CD4-positive, alpha-beta T cell treated with Interleukin-4 for 4 hours (primary cell): ENCODE data around the gene MYRIP.
"Not testable (repeated sequence)": the region's sequence is repeated elsewhere in the genome, so short reads cannot be mapped to it uniquely, and the experiment has no call there.

Experiments
- DNase-seq: peaks from one replicate; pipeline ENCODE4 v3.0.0-alpha.2; 2020

Gene MYRIP

GRCh38 chr3:39977058-39977794 lies 167.8 kb downstream of the MYRIP start:
- DNase-seq = no peak

- no peak for DNase-seq
Measured at GRCh38 chr3:39978308-39978707, 168.9 kb downstream of the MYRIP start.

GRCh38 chr3:39980058-39980457 lies 170.6 kb downstream of the MYRIP start:
- no peak for DNase-seq

GRCh38 chr3:39980781-39981180 lies 171.4 kb downstream of the MYRIP start:
- no peak for DNase-seq

- no peak for DNase-seq
Measured at GRCh38 chr3:39981547-39982184, 172.3 kb downstream of the MYRIP start.

GRCh38 chr3:39982665-39983357 lies 173.4 kb downstream of the MYRIP start:
- DNase-seq = no peak

- no peak for DNase-seq
Measured at GRCh38 chr3:39989746-39990145, 180.3 kb downstream of the MYRIP start.

GRCh38 chr3:39990532-39990931 lies 181.1 kb downstream of the MYRIP start:
- peak; percentile 2 for DNase-seq

- no peak for DNase-seq
Measured at GRCh38 chr3:40008796-40009195, 199.4 kb downstream of the MYRIP start.

GRCh38 chr3:40009991-40010390 lies 200.6 kb downstream of the MYRIP start:
- DNase-seq = no peak

- no peak for DNase-seq
Measured at GRCh38 chr3:40012381-40012780, 203.0 kb downstream of the MYRIP start.

- no peak for DNase-seq
Measured at GRCh38 chr3:40016391-40016790, 207.0 kb downstream of the MYRIP start.

- no peak for DNase-seq
Measured at GRCh38 chr3:40018369-40018768, 209.0 kb downstream of the MYRIP start.

- no peak for DNase-seq
Measured at GRCh38 chr3:40019376-40019775, 210.0 kb downstream of the MYRIP start.

GRCh38 chr3:40020689-40021088 lies 211.3 kb downstream of the MYRIP start:
- no peak for DNase-seq

- no peak for DNase-seq
Measured at GRCh38 chr3:40021338-40021737, 211.9 kb downstream of the MYRIP start.

- no peak for DNase-seq
Measured at GRCh38 chr3:40022297-40022827, 213.0 kb downstream of the MYRIP start.

- DNase-seq = no peak
Measured at GRCh38 chr3:40024526-40024925, 215.1 kb downstream of the MYRIP start.

- not testable (repeated sequence) for DNase-seq
Measured at GRCh38 chr3:40025892-40026291, 216.5 kb downstream of the MYRIP start.

GRCh38 chr3:40035177-40035576 lies 225.8 kb downstream of the MYRIP start:
- no peak for DNase-seq

GRCh38 chr3:40037582-40037981 lies 228.2 kb downstream of the MYRIP start:
- no peak for DNase-seq

- no peak for DNase-seq
Measured at GRCh38 chr3:40042752-40043443, 233.5 kb downstream of the MYRIP start.

- no peak for DNase-seq
Measured at GRCh38 chr3:40043444-40043755, 234.0 kb downstream of the MYRIP start.
